Activated CD8-positive, alpha-beta memory T cell treated with anti-CD3 and anti-CD28 coated beads, Interleukin-2, amount 50 U/mL, for 24 hours (primary cell): Measurements from ENCODE around the gene DYNLT3.

Experiments
- DNase-seq: peaks from one replicate; pipeline ENCODE4 v3.0.0-alpha.2; 2020; ENCODE audit errors: extremely low read depth

DYNLT3 gene, protein sequence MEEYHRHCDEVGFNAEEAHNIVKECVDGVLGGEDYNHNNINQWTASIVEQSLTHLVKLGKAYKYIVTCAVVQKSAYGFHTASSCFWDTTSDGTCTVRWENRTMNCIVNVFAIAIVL

GRCh38 chrX:37846934-37847732 lies at the start of gene DYNLT3:
TSS of gene DYNLT3 (minus strand) at chrX:37847571. CDS start at chrX:37847510, 61 bp downstream.
- DNase-seq, result peak; percentile 34

GRCh38 chrX:37896511-37896890 lies 49.1 kb upstream of the DYNLT3 start:
- no peak for DNase-seq

- no peak for DNase-seq
These were observed 48.6 kb upstream of the DYNLT3 start for GRCh38 chrX:37895795-37896510.

DNA sequence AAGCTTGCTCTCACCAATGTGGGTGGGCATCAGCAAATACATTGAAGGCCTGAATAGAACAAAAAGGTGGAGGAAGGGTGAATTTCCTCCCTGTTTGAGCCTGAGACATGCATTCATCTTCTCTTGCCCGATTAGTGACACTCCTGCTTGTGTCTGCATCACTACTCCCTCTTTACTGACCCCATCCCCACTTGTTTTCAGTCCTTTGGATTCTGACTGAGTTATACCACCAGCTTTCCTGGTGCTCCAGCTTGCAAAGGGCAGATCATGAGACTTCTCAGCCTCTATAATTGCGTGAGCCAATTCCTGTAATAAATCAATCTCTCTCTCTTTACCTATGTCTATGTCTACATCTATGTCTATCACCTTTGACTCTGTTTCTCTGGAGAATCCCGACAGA lies 47.4 kb upstream of the DYNLT3 start:
- DNase-seq, result no peak

- no peak for DNase-seq
These were observed 40.6 kb upstream of the DYNLT3 start for GRCh38 chrX:37888010-37888409.

GRCh38 chrX:37887347-37887746 lies 40.0 kb upstream of the DYNLT3 start:
- no peak for DNase-seq

- no peak for DNase-seq
These were observed 35.8 kb upstream of the DYNLT3 start for GRCh38 chrX:37883196-37883595.

GRCh38 chrX:37879692-37880091 lies 32.3 kb upstream of the DYNLT3 start:
- no peak for DNase-seq

- DNase-seq, result no peak
These were observed 29.3 kb upstream of the DYNLT3 start for GRCh38 chrX:37876716-37877115.

DNA sequence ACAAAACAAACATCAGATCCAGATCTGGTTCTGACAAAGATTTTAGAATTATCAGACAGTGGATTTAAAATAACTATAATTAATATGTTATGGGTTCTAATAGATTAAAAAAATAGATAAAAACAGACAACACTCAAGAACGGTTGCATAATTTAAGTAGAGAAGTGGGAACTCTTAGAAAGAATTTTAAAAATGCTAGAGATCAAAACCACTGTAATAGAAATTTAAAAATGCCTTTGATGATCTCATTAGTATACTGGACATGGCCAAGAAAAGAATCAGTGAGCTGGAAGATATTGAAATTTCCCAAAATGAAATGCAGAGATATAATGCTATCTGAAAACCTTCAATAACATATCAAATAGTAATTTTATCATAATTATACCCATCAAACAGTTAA lies 28.3 kb upstream of the DYNLT3 start:
- DNase-seq, result no peak

GRCh38 chrX:37873220-37873619 lies 25.8 kb upstream of the DYNLT3 start:
- DNase-seq, result no peak

DNA sequence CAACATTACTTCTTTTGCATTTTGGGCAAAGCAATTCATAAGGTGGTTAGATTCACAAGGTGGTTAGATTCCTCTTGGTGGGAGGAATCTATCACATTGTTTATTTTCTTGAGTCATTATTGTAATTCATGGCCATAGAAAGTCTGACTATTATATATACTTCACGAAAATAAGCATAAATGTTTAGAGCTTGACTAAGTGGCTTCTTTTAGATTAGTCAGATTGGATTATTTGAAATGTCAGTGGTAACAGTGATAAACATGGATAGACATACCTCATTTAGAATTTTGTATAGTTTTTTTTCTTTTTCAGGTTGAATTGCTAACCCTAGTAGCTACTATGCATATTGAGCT lies 24.9 kb upstream of the DYNLT3 start:
- DNase-seq, result no peak

DNA sequence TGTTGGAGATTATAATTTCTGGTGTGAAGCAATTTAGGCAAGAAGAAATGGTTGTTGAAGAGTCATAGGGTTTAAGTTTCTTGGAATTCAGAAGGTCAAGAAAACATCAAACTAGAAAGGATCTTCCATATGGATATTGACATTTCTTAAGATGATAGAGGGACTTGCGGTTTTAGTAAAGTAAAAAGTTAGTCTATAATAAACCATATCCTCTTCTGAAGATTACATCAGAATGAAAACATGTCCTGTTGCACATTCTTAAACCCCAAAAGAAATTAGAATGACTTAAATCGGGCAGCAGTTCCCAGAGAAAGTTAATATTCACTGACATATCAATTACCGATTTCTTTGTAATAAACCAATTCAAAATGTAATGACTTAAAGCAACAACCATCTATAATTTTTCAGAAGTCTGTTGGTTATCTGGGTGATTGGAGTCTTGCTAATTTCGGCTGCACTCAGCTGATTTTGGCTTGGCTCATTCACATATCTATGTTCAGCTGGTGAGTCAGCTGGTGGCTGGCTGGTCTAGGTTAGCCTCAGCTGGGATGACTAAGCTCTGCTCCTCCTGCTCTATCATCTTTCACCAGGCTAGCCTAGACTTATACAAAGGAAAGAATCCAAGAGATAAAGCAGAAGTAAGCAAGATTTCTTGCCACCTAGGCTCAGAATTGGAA lies 24.4 kb upstream of the DYNLT3 start:
- no peak for DNase-seq

DNA sequence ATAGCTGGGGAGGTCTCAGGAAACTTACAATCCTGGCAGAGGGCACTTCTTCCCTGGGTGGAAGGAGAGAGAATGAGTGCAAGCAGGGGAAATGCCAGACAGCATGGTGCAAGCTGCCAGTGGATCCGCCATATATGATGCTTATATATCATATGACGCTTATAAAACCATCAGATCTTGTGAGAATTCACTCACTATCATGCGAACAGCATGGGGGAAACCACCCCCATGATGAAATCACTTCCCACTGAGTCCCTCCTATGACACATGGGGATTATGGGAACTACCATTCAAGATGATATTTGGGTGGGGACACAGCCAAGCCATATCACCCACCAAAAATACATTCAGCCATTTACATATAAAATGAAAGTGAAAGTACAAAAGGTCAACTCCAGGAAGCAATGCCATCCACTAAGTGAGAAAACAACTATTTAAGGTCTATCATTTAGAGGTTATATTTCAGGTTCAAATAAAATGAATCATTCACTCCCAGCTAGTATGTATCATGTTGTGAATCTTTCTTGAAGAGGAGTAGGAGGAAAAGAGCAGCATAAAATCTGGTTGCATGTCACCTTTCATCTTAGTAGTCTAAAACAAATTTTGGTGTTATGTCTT lies 20.3 kb upstream of the DYNLT3 start:
- DNase-seq, result no peak

- no peak for DNase-seq
These were observed 16.4 kb upstream of the DYNLT3 start for GRCh38 chrX:37863728-37864127.

DNA sequence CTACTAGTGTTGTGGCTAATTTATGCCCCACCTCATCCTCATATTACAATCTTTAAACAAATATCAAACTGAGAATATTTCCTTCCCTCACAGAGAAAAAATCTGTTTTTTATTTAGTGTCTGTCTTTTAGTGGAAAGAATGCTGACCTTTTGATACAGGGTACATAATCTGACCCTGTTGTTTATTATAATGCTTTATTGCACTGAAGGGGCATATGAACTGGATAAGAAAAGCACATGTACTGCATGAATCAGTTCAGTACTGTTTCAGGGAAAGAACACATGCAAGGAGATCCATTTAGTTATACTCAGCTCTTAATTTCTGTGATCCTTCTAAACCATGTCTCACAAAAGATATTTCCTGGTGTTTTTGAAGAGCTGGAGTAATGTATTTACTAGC lies 15.5 kb upstream of the DYNLT3 start:
- DNase-seq, result no peak

GRCh38 chrX:37860721-37861120 lies 13.3 kb upstream of the DYNLT3 start:
- DNase-seq, result no peak

DNA sequence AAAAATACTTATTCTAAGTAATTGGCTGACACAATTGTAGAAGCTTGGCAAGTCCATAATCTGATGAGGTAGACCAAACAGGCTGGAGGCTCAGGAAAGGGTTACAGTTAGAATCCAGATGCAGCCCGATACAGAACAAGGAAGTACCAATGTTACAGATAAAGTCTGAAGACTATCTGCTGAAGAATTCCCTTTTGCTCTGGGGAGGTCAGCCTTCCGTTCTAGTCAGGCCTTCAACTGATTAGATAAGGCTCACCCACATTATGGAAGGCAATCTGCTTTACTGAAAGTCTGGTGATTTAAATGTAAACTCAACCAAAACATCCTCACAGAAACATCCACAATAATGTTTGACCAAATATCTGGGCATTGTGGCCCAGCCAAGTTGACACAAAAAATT lies 7.4 kb upstream of the DYNLT3 start:
- DNase-seq, result no peak

- DNase-seq, result no peak
These were observed 6.8 kb upstream of the DYNLT3 start for GRCh38 chrX:37854148-37854547.

DNA sequence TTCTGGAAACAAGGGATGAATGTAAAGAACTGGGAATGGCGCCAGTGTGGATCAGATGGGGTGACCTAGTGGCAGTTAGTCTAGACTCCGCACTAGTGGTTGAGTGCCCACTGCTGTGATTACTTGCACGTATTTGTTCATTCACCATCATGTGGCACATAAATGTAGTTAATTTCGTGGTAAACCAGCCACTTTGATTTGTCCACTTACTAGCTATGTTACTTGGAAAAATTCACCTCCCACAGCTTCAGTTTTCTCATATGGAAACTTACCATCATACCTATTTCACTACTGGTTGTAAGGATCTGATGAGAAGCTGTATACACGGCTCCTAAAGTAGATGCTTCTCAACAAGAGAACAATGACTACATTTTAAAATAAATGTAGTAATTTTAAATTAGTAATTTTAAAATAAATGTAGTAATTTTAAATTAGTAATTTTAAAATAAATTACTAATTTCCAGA lies 394 bp upstream of the DYNLT3 start:
- DNase-seq, result no peak

- no peak for DNase-seq
These were observed 825 bp downstream of the DYNLT3 start for GRCh38 chrX:37846558-37846933.

GRCh38 chrX:37846141-37846540 lies 1.2 kb downstream of the DYNLT3 start:
- no peak for DNase-seq
